Measurements from ENCODE around the gene PDCL3. TPM values are rescaled to one million over a fixed set of nuclear protein-coding genes. Genes with fewer than 3 reads are reported as not detected.

PDCL3 gene
- total and polyA plus RNA-seq, 2 donors (not counting 3 experiments of a cell fraction or from before 2014, with no cell fraction given), result 19.4 to 32.8 TPM

GRCh38 chr2:100527440-100528015, 35.3 kb upstream of the PDCL3 start:
- POLR2A ChIA-PET, result no interaction called here
- CTCF ChIA-PET, result no interaction called here
- no peak for TF ChIP-seq FOS (IDR thresholded peaks at IDR 0.05; ENCODE audit: borderline replicate concordance, insufficient read depth, low read length)
- no peak for TF ChIP-seq EZH2 (IDR thresholded peaks at IDR 0.05; ENCODE audit: borderline replicate concordance, low read depth, low read length, severe bottlenecking)
- dilution Hi-C loops (cut with MboI; ENCODE audit: extremely low pct_ligation_motif_present, low sequenced_read_pairs), result no loop called here
- no peaks in the 10 kb centered on the region for H3K4me1 ChIP-seq (ENCODE audit: control insufficient read depth, extremely low read depth, insufficient read depth, low read length)
- no peak overlapping the region for H3K9ac ChIP-seq (replicated peaks; ENCODE audit: extremely low read depth, insufficient read depth, low read length)
- H3K27ac ChIP-seq (ENCODE audit: insufficient read depth, low read depth, low read length), result no peak overlapping the region
- no peaks in the 10 kb centered on the region for H4K20me1 ChIP-seq (replicated peaks; ENCODE audit: control insufficient read depth, extremely low read depth, insufficient read depth, low read length)
- DNase-seq (ENCODE audit: low read depth, low spot score) (no peak), FAIRE-seq (no peak)
- BruUV-seq (replicated peaks), result no TSS peak
- H3K4me2 ChIP-seq (ENCODE audit: insufficient read depth, low read length), result no peak overlapping the region
- intact Hi-C loops (cut with micrococcal nuclease), result no loop called here
- no peak overlapping the region for H3K4me3 ChIP-seq (replicated peaks in 1 of 3; ENCODE audit: insufficient read depth in 1 of 3, low read depth in 1 of 3, low read length in 3 of 3)
- no peaks in the 10 kb centered on the region for H3K9me1 ChIP-seq (replicated peaks; ENCODE audit: control insufficient read depth, extremely low read depth, insufficient read depth, low read length)
- H3K9me3 ChIP-seq (replicated peaks; ENCODE audit: control insufficient read depth, insufficient read depth, low read length), result no peaks in the 10 kb centered on the region
- H3K36me3 ChIP-seq (ENCODE audit: control insufficient read depth in 2 of 2, extremely low read depth in 1 of 2, insufficient read depth in 2 of 2, low read length in 2 of 2), result no peaks in the 10 kb centered on the region
- H2AFZ ChIP-seq (ENCODE audit: low read depth, low read length), result no peak overlapping the region
- H3K79me2 ChIP-seq (ENCODE audit: control insufficient read depth, insufficient read depth, low read length), result no peaks in the 10 kb centered on the region
- no peaks in the 10 kb centered on the region for H3K27me3 ChIP-seq (ENCODE audit: control insufficient read depth in 2 of 2, insufficient read depth in 2 of 2, low read length in 2 of 2)

GRCh38 chr2:100529176-100529575, 33.6 kb upstream of the PDCL3 start:
- H4K20me1 ChIP-seq (replicated peaks; ENCODE audit: control insufficient read depth, extremely low read depth, insufficient read depth, low read length), result no peaks in the 10 kb centered on the region
- H3K27ac ChIP-seq (ENCODE audit: insufficient read depth, low read depth, low read length), result no peak overlapping the region
- no peaks in the 10 kb centered on the region for H3K36me3 ChIP-seq (ENCODE audit: control insufficient read depth in 2 of 2, extremely low read depth in 1 of 2, insufficient read depth in 2 of 2, low read length in 2 of 2)
- no peaks in the 10 kb centered on the region for H3K9me1 ChIP-seq (replicated peaks; ENCODE audit: control insufficient read depth, extremely low read depth, insufficient read depth, low read length)
- no peaks in the 10 kb centered on the region for H3K4me1 ChIP-seq (ENCODE audit: control insufficient read depth, extremely low read depth, insufficient read depth, low read length)
- DNase-seq (ENCODE audit: low read depth, low spot score) (no peak), FAIRE-seq (no peak)
- ChIA-PET CTCF (interaction anchor here (0.9 kb wide), 1 partner anchor 10 kb away, joined by 3 read pairs; no protein-coding TSS in a partner anchor), POLR2A (no interaction called here)
- dilution Hi-C loops (cut with MboI; ENCODE audit: extremely low pct_ligation_motif_present, low sequenced_read_pairs), result no loop called here
- BruUV-seq (replicated peaks), result no TSS peak
- H2AFZ ChIP-seq (ENCODE audit: low read depth, low read length), result no peak overlapping the region
- H3K79me2 ChIP-seq (ENCODE audit: control insufficient read depth, insufficient read depth, low read length), result no peaks in the 10 kb centered on the region
- intact Hi-C loops (cut with micrococcal nuclease), result no loop called here
- TF ChIP-seq JUN (IDR thresholded peaks at IDR 0.05; ENCODE audit: borderline replicate concordance, insufficient read depth, insufficient read length, low read depth) (no peak), MAX (IDR thresholded peaks at IDR 0.05; ENCODE audit: insufficient read depth, insufficient read length) (no peak), CTCF (IDR thresholded peaks at IDR 0.05; ENCODE audit: extremely low read depth in 1 of 2, insufficient read depth in 1 of 2, low read depth in 1 of 2, low read length in 2 of 2) (no peak), FOS (IDR thresholded peaks at IDR 0.05; ENCODE audit: borderline replicate concordance, insufficient read depth, low read length) (no peak), POLR2AphosphoS5 (IDR thresholded peaks at IDR 0.05; ENCODE audit: insufficient read depth, low read depth, low read length) (no peak), MYC (IDR thresholded peaks at IDR 0.05; ENCODE audit: low read depth, low read length) (no peak), EZH2 (IDR thresholded peaks at IDR 0.05; ENCODE audit: borderline replicate concordance, low read depth, low read length, severe bottlenecking) (no peak), GATA2 (IDR thresholded peaks at IDR 0.05; ENCODE audit: insufficient read depth, insufficient read length, low read depth, low read length) (no peak), POLR2A (IDR thresholded peaks at IDR 0.05; ENCODE audit: low read depth, low read length) (no peak)
- no peaks in the 10 kb centered on the region for H3K27me3 ChIP-seq (ENCODE audit: control insufficient read depth in 2 of 2, insufficient read depth in 2 of 2, low read length in 2 of 2)
- H3K4me2 ChIP-seq (ENCODE audit: insufficient read depth, low read length), result no peak overlapping the region
- no peak overlapping the region for H3K4me3 ChIP-seq (replicated peaks in 1 of 3; ENCODE audit: insufficient read depth in 1 of 3, low read depth in 1 of 3, low read length in 3 of 3)
- no peaks in the 10 kb centered on the region for H3K9me3 ChIP-seq (replicated peaks; ENCODE audit: control insufficient read depth, insufficient read depth, low read length)
- no peak overlapping the region for H3K9ac ChIP-seq (replicated peaks; ENCODE audit: extremely low read depth, insufficient read depth, low read length)
